ENCODE measurements around the gene TSTD2. TPM values are rescaled to one million over a fixed set of nuclear protein-coding genes. Genes with fewer than 3 reads are reported as not detected.
A peak's percentile ranks its signal among the peaks of the same experiment; 100 is the strongest.

Gene TSTD2
- total and polyA plus RNA-seq, 4 experiments from 2014 or later, result 7.2 to 18.4 (median 12.8) TPM

DNA sequence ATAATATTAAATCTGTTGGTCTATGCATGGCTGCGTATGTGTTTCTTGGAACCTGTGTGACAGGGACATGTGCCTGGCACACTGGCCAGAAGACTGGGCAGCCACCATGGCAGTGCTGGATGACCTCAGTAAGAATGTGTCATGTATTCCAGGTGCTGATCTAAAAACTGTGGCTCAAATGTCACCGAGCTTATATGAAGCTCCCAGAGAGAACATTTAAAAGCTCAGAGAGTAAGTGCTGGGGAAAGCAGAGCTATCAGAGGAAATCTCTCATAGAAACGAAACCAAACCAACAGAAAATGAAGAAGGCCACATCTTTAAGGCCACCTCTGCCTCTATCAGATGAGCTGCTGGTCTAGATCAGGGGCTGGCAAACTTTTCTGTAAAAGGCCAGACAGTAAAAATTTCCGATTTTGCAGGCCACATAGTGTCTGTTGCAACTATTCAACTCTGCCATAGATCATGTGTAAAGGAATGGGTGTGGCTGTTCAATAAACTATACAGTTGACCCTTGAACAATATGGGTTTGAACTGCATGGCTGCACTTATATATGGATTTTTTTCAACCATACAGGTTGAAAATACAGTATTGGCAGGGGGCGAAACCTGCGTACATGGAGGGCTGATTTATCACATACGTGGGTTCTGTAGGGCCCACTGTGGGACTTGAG lies 31.8 kb downstream of the TSTD2 start:
- Mint-ChIP-seq H3K27ac (no peak overlapping the region), H3K4me3 (no peak overlapping the region), H3K36me3 (peaks cover 29 to 59% of the 10 kb centered on the region in 2 donors), H3K4me1 (peaks cover 5 to 9% (median 7%) of the 10 kb centered on the region in 4 donors), H3K27me3 (no peaks in the 10 kb centered on the region), H3K9me3 (no peaks in the 10 kb centered on the region)
- intact Hi-C loops (cut with micrococcal nuclease), result no loop called here
- Histone ChIP-seq H3K27ac (ENCODE audit: low read depth, low read length) (no peak overlapping the region), H3K4me1 (ENCODE audit: insufficient read depth, low read length) (no peaks in the 10 kb centered on the region), H3K4me3 (ENCODE audit: low read length in 2 of 2) (no peak overlapping the region), H3K36me3 (ENCODE audit: insufficient read depth, low read length) (peaks cover 48% of the 10 kb centered on the region), H3K27me3 (ENCODE audit: insufficient read depth, low read length) (no peaks in the 10 kb centered on the region), H3K9me3 (ENCODE audit: control insufficient read depth in 1 of 2, low read length in 2 of 2) (no peaks in the 10 kb centered on the region)
- no peak for DNase-seq
- ChIA-PET POLR2A (ENCODE audit: partially characterized antibody) (no interaction called here), CTCF (ENCODE audit: partially characterized antibody) (interaction anchor here (0.7 to 5.7 kb wide), 2 partner anchors 8 to 132 kb away, joined by 4 to 68 read pairs; no protein-coding TSS in a partner anchor)

DNA sequence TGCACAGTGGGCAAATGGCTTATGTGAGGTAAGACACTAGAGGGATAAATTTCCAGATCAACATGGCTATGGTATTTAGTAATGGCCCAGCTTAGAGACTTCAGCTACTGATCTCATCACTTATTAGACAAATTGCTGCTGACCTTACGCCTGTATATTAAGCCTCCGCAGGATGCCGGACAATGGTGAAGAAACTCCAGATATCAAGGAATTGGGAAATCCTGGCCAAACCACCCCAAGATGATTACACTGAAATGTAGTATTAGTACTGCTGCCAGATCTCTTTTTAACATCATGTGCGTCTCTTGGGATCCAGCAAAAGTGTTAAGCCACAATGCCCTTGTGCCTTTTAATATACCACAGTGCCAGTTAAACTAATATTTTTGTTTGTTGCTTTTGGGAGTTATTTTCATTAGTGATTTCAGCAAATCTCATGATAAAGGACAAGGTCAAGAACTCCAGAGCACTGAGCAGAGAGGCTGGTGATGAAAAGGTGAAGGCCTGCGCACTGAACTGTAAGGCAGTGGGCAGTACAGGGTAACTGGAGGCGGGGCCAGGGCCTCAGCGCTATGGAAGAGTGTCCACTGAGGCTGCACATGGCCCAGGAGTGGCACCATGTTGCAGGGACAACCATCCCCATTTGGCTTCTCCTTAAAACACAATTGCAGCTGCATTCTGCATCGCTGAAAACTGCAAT lies 32.5 kb downstream of the TSTD2 start:
- no peaks in the 10 kb centered on the region for H3K27me3 Mint-ChIP-seq
- Histone ChIP-seq H3K27ac (ENCODE audit: low read depth, low read length) (no peak overlapping the region), H3K27me3 (ENCODE audit: insufficient read depth, low read length) (no peaks in the 10 kb centered on the region), H3K9me3 (ENCODE audit: control insufficient read depth in 1 of 2, low read length in 2 of 2) (no peaks in the 10 kb centered on the region), H3K36me3 (ENCODE audit: insufficient read depth, low read length) (peaks cover 43% of the 10 kb centered on the region), H3K4me3 (ENCODE audit: low read length in 2 of 2) (no peak overlapping the region), H3K4me1 (ENCODE audit: insufficient read depth, low read length) (no peaks in the 10 kb centered on the region)
- H3K9me3 Mint-ChIP-seq, result no peaks in the 10 kb centered on the region
- intact Hi-C loops (cut with micrococcal nuclease), result no loop called here
- peaks cover 26 to 54% of the 10 kb centered on the region in 2 donors for H3K36me3 Mint-ChIP-seq
- H3K4me3 Mint-ChIP-seq, result no peak overlapping the region
- H3K4me1 Mint-ChIP-seq, result peaks cover 5 to 9% (median 7%) of the 10 kb centered on the region in 4 donors
- POLR2A ChIA-PET (ENCODE audit: partially characterized antibody), result no interaction called here
- DNase-seq, result no peak
- CTCF ChIA-PET (ENCODE audit: partially characterized antibody), result interaction anchor here (1.8 to 5.7 kb wide), 4 partner anchors 82 to 743 kb away, joined by 4 to 68 read pairs (median 22); no protein-coding TSS in a partner anchor
- H3K27ac Mint-ChIP-seq, result peak overlapping the region in 1 of 7 donors; percentile 32

GRCh38 chr9:97599314-97599846 lies 33.8 kb downstream of the TSTD2 start:
- Mint-ChIP-seq H3K4me3 (no peak overlapping the region), H3K27ac (no peak overlapping the region), H3K27me3 (no peaks in the 10 kb centered on the region), H3K9me3 (no peaks in the 10 kb centered on the region), H3K36me3 (peaks cover 20 to 42% of the 10 kb centered on the region in 2 donors), H3K4me1 (peaks cover 5 to 9% (median 7%) of the 10 kb centered on the region in 4 donors)
- intact Hi-C loops (cut with micrococcal nuclease), result no loop called here
- no peak for DNase-seq
- H3K9me3 ChIP-seq (ENCODE audit: control insufficient read depth in 1 of 2, low read length in 2 of 2), result no peaks in the 10 kb centered on the region
- POLR2A ChIA-PET (ENCODE audit: partially characterized antibody), result interaction anchor here (0.8 to 1.4 kb wide), 2 partner anchors 34 to 186 kb away, joined by 4 read pairs; partner anchors contain the start of genes NCBP1 and TSTD2
- H3K4me3 ChIP-seq (ENCODE audit: low read length in 2 of 2), result no peak overlapping the region
- peaks cover 30% of the 10 kb centered on the region for H3K36me3 ChIP-seq (ENCODE audit: insufficient read depth, low read length)
- CTCF ChIA-PET (ENCODE audit: partially characterized antibody), result interaction anchor here (0.9 to 5.7 kb wide), 37 partner anchors 9 to 745 kb away, joined by 3 to 105 read pairs (median 5); partner anchors contain the start of genes NCBP1, TDRD7, TMOD1 and TSTD2
- H3K4me1 ChIP-seq (ENCODE audit: insufficient read depth, low read length), result no peaks in the 10 kb centered on the region
- H3K27me3 ChIP-seq (ENCODE audit: insufficient read depth, low read length), result no peaks in the 10 kb centered on the region
- H3K27ac ChIP-seq (ENCODE audit: low read depth, low read length), result no peak overlapping the region

GRCh38 chr9:97598461-97599288 lies 34.5 kb downstream of the TSTD2 start:
- CTCF ChIA-PET (ENCODE audit: partially characterized antibody), result interaction anchor here (0.7 to 5.7 kb wide), 44 partner anchors 9 to 820 kb away, joined by 3 to 105 read pairs (median 5); partner anchors contain the start of genes NCBP1, TDRD7, TMOD1 and TSTD2
- Histone ChIP-seq H3K27me3 (ENCODE audit: insufficient read depth, low read length) (no peaks in the 10 kb centered on the region), H3K4me1 (ENCODE audit: insufficient read depth, low read length) (no peaks in the 10 kb centered on the region), H3K4me3 (ENCODE audit: low read length in 2 of 2) (no peak overlapping the region), H3K9me3 (ENCODE audit: control insufficient read depth in 1 of 2, low read length in 2 of 2) (no peaks in the 10 kb centered on the region), H3K36me3 (ENCODE audit: insufficient read depth, low read length) (peaks cover 28% of the 10 kb centered on the region), H3K27ac (ENCODE audit: low read depth, low read length) (no peak overlapping the region)
- intact Hi-C loops (cut with micrococcal nuclease), result loop anchor here (1.0 kb wide), 2 partner anchors 130 to 187 kb away; no protein-coding TSS in a partner anchor
- Mint-ChIP-seq H3K4me3 (peak overlapping the region in 5 of 8 donors; percentile 49 to 73 (median 54)), H3K27me3 (no peaks in the 10 kb centered on the region), H3K4me1 (peaks cover 7 to 9% (median 7%) of the 10 kb centered on the region in 4 donors), H3K36me3 (peaks cover 20 to 36% of the 10 kb centered on the region in 2 donors), H3K27ac (peak overlapping the region in 2 of 7 donors; percentile 33 to 79), H3K9me3 (no peaks in the 10 kb centered on the region)
- DNase-seq, result peak; percentile 65 to 71 (median 68)
- POLR2A ChIA-PET (ENCODE audit: partially characterized antibody), result interaction anchor here (0.8 to 1.4 kb wide), 3 partner anchors 35 to 187 kb away, joined by 3 to 4 read pairs (median 4); partner anchors contain the start of genes NCBP1, TDRD7 and TSTD2

DNA sequence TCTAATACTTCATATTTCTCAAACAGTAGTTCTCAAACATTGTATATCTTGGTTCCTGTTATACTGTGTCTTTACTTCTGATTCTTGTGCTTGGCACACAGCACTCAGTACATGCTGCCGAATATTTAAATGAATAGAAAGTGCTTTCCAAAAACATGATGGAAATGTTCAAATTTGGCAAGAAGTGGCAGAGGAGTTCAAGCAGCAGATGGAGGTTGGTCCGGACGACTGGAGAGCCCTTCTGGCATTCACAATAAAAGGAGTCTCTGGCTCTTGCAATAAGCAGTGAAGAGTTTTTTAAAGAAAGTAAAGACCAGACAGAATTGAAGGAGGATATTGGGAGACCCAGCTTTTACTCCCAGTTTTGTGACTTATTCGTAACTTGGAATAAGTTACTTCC lies 36.3 kb downstream of the TSTD2 start:
- Mint-ChIP-seq H3K4me3 (no peak overlapping the region), H3K27ac (peak overlapping the region in 1 of 7 donors; percentile 3), H3K27me3 (peaks cover 0 to 1% of the 10 kb centered on the region in 2 donors), H3K4me1 (peaks cover 8 to 9% (median 8%) of the 10 kb centered on the region in 4 donors), H3K9me3 (no peaks in the 10 kb centered on the region), H3K36me3 (peaks cover 9 to 22% of the 10 kb centered on the region in 2 donors)
- DNase-seq, result no peak
- no peak overlapping the region for H3K27ac ChIP-seq (ENCODE audit: low read depth, low read length)
- peaks cover 19% of the 10 kb centered on the region for H3K36me3 ChIP-seq (ENCODE audit: insufficient read depth, low read length)
- CTCF ChIA-PET (ENCODE audit: partially characterized antibody), result interaction anchor here (1.2 to 5.7 kb wide), 5 partner anchors 15 to 742 kb away, joined by 3 to 105 read pairs (median 22); partner anchors contain the start of genes TDRD7 and ZNF782
- POLR2A ChIA-PET (ENCODE audit: partially characterized antibody), result no interaction called here
- no peaks in the 10 kb centered on the region for H3K27me3 ChIP-seq (ENCODE audit: insufficient read depth, low read length)
- H3K4me3 ChIP-seq (ENCODE audit: low read length in 2 of 2), result no peak overlapping the region
- no peaks in the 10 kb centered on the region for H3K4me1 ChIP-seq (ENCODE audit: insufficient read depth, low read length)
- intact Hi-C loops (cut with micrococcal nuclease), result no loop called here
- H3K9me3 ChIP-seq (ENCODE audit: control insufficient read depth in 1 of 2, low read length in 2 of 2), result no peaks in the 10 kb centered on the region

- Mint-ChIP-seq H3K9me3 (no peaks in the 10 kb centered on the region), H3K27me3 (peaks cover 0 to 1% of the 10 kb centered on the region in 2 donors), H3K36me3 (peaks cover 4 to 7% of the 10 kb centered on the region in 2 donors), H3K4me1 (peaks cover 8 to 9% (median 8%) of the 10 kb centered on the region in 4 donors), H3K27ac (no peak overlapping the region), H3K4me3 (no peak overlapping the region)
- DNase-seq, result no peak
- ChIA-PET CTCF (ENCODE audit: partially characterized antibody) (interaction anchor here (1.6 kb wide), 1 partner anchor 737 kb away, joined by 6 read pairs; no protein-coding TSS in a partner anchor), POLR2A (ENCODE audit: partially characterized antibody) (no interaction called here)
- no peak overlapping the region for H3K27ac ChIP-seq (ENCODE audit: low read depth, low read length)
- intact Hi-C loops (cut with micrococcal nuclease), result no loop called here
- H3K4me3 ChIP-seq (ENCODE audit: low read length in 2 of 2), result no peak overlapping the region
- H3K4me1 ChIP-seq (ENCODE audit: insufficient read depth, low read length), result no peaks in the 10 kb centered on the region
- H3K27me3 ChIP-seq (ENCODE audit: insufficient read depth, low read length), result no peaks in the 10 kb centered on the region
- H3K36me3 ChIP-seq (ENCODE audit: insufficient read depth, low read length), result no peaks in the 10 kb centered on the region
- no peaks in the 10 kb centered on the region for H3K9me3 ChIP-seq (ENCODE audit: control insufficient read depth in 1 of 2, low read length in 2 of 2)
Measured at GRCh38 chr9:97594381-97594921, 38.7 kb downstream of the TSTD2 start.

Data from CD4-positive, alpha-beta memory T cell (primary cell).